Muscle of arm (tissue), 12 donors: Measurements from ENCODE around the gene SLIT3. TPM values are rescaled to one million over a fixed set of nuclear protein-coding genes. Genes with fewer than 3 reads are reported as not detected.
A peak's percentile ranks its signal among the peaks of the same experiment; 100 is the strongest.

Experiments
- DNase-seq: peaks from one replicate; pipeline ENCODE4 v3.0.0-alpha.2; 2013
- polyA plus RNA-seq, 12 donors: library from polyadenylated mRNA; unstranded; fragments of 120-200 nt; gene quantifications; one replicate each; pipeline ENCODE4 v1.2.1, GENCODE V29; 2013; ENCODE audit not compliant: insufficient read length in 12 of 12

Gene SLIT3
- polyA plus RNA-seq, 12 donors = 6.7 to 75.7 (median 10.9) TPM; not detected in 1

DNA sequence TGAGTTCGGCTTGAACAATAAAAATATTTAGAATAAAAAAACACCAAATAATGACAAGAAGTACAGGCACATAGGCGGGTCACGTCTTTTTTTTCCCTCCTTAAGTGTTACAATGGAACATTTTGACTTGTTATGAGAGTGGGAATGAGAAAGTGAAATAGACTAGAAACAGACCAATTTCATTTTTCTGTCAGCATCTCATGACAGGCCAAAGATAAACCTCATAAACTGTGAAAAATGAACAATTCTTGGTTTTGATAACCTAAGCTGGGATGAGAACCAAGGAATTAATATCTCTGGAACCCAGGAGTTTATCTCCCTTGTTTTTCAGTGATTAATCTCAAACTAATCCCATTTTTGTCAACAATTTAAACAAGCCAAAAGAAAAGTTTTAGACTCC lies 299.5 kb downstream of the SLIT3 start:
- DNase-seq = no peak

DNA sequence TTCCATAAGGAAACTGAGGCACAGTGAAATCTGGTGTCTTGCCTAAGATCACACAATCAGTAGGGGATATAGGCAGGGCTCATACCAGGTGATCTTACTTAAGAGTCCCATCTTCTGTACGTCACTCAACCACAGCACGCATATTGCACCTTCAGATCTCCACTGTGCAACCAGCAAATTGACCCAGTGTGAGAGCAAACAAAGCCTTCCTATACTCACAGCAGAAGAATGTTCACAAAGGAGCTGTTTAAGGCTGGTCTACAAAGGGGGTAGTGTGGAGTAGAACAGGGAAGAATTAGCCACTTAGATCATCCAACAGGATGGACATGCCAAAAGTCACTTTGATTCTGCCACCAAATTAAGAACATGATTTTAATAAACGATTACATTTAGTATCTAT lies 305.9 kb downstream of the SLIT3 start:
- no peak for DNase-seq

DNA sequence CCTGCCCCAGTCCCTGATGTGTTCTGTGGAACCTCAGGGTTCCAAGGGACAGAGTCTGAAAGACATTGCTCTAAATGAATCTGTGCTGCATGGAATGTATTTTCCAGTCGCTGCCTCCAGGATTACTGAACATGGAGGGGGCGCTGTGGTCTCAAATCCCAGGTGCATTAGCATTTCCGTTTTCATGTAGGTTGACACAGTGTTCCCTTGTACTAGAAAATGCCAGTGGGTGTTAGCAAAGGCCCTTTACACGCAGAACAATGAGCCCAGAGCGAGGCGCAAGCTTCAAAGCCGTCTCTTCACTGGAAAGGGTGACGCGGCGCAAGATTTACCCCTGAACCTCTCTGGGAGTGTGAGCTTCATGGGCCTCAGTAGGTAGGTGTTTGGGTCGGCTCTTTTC lies 308.3 kb downstream of the SLIT3 start:
- no peak for DNase-seq

DNA sequence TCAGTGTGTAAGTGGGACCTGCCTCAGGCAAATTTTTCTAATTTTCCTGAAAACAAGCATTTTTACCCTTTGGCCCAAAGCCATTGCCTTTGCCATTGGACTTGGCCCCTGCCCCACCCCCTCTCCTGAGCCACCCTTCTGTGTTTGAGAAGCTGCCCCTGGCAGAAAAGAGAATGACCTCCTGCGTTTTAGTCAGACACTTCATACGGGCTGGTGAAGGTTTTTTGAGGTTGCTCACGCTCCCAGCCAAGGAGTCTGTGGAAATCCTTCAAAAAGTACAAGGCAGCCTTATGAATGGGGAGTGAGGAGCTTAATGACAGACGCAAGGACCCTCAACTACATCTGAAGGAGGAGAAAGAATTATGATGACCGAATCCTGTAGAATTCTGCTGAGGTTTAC lies 308.9 kb downstream of the SLIT3 start:
- no peak for DNase-seq

DNA sequence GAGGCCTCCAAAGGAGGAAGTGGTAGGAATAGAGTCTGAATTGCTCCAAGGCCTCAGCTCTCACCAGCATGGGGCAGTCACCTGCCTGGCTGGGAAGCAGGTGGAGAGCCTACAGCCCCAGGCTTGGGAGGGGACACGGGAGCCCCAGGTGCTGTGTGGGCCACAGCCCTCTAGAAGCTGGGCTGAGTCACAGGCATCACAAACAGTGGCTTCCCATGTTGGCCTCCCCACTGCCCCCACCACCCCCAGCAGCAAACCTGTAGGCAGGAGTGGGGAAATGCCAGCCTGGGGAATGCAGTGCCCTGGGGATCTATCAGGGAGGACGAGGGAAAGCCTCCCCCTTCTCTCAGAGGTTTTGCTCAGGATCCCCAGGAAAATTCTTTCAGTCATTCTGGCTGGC lies 309.6 kb downstream of the SLIT3 start:
- DNase-seq = no peak

DNA sequence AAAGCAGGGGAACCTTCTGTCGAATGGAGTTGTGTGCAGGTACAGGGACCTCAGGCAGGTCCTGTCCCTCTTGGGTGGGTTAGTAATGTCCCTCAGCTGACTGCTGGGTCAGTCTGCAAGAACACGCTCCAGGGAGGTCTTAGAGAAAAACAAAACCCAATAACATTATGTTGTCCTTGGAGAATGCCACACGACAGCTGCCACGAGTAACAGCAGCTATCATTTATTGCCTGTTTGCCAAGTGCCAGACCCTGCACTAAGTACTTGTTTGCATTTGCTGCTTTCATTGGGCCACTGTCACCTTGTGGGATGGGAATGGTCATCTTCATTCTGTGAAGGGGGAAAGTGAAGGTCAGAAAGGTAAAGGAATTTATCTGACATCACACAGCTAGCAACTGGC lies 310.3 kb downstream of the SLIT3 start:
- DNase-seq = no peak

DNA sequence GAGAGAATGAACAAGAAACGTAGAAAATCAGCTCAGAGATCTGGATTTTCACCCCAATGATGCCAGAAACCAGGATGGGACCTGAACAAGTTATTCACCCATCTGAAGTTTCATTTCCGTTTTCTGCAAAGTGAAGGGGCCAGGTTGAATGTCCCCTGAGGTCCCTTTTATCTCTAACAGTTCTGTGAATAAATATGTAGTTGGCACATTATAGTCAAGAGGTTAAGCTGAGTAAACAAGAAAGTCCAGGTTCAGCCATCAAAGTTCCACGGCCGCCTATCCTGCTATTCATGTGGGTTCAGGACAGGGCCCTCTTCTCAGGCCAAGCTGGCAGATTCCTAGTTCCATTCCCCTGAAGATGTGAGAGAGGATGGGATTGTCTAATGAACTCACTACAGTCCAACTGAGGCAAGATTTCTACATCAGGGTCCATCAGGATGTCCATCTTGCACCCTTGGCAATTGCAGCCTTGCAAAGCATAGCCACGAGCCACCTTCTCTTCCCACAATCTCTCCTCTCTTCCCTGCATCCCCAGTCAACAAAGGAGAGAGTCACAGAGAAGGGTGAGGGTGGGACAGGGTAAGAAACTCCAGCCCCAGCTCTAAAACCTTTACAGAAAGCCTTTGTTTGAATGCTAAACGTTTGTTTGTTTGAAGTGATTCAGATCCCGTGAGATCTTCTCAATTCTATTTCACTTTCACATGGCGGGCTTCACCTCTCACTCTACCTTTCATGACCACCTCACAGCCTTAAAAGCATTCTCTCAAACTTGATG lies 311.0 kb downstream of the SLIT3 start:
- DNase-seq = no peak

DNA sequence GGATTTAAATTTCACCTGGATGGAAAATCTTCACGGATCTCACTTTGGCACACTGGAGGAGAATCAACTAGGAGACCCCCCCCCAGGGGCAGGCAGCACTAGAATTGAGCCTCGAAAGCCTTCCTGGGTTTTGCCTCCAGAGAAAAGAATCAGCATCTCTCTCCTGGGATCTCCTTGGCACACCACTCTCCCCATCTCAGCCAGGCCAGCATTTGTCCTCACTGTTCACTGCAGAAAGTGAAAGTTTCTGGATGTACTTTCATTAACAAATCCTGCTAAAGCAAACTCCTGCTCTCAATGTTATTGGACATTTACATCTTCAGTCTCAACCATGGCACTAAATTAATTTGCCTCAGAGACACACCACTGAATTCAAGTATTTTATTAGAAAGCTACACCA lies 312.2 kb downstream of the SLIT3 start:
- no peak for DNase-seq

DNA sequence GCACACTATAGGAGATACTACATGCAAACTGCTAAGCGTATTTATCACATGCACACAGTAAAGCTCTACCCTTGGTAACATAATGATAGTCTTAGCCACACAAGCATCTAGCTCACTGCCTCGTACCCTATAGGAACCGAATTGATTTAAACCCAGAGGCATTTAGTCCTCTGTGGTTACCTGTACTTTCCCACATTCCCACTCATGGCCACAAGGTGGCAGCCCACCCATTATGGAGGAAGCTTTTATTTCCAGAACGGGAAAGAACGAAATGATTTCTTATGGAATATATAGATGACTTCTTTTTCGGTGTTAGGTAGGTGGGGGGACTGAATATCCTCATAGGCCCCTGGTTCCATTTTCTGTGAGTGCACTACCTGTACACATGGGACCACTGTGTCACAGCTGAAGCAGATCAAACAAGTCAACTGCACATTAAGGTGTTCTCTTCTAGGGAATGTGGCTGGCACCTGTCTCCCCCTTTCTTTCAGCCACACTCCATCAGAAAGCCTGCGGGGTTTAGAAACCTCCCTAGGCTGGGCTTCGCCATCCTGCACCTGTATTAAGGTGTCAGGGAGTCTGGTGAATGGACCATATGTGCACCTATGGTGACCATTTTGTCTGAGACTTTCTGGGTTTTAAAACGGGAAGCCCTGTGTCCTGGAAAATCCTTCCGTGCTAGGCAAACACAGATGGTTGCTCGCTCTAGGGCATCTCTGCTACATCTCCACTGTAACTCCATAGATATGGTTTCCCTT lies 313.2 kb downstream of the SLIT3 start:
- peak; percentile 66 for DNase-seq

DNA sequence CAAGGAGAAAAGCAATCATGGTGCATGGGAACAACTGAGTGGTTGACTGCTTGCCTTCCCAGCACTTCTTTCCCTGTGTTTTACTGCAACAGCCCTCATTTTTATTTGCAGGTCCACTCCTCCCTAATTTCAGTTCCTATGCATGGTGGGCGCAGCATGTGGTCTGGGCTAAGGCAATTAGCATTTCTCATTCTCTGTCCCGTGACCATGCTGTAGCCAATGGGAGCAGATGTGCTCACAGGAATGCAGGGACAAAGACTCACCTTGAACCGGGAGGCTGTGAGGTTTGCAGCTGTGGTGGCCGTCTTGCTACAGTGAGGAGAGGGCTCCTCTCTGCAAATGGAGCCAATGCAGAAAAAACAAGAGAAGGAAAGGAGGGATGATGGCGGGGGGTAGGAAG lies 315.5 kb downstream of the SLIT3 start:
- DNase-seq = no peak

DNA sequence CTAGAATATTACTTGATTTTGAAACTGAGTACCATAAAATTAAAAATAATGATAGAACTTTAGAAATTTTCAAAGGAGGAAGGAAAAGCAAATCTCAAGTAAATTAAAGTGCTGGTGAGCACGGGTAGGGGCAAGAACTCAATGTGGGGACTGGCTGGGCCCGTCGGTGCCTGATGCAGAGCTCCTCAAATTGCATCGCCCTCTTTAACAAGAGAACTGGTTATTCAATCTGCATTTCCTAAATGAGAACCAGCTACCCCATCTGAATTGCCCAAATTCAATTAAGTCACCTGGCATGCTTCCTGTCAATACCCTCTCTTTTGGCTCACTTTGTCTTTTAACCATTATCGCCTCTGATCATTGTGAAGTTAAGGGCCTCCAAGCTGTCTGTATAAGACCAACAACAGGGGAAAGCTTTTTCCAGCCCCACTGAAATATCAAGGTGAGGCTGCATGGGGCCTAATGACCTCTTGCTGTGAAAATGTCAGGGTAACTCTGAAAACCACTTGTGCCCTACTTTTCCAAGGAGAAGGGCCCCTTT lies 316.7 kb downstream of the SLIT3 start:
- DNase-seq = no peak

DNA sequence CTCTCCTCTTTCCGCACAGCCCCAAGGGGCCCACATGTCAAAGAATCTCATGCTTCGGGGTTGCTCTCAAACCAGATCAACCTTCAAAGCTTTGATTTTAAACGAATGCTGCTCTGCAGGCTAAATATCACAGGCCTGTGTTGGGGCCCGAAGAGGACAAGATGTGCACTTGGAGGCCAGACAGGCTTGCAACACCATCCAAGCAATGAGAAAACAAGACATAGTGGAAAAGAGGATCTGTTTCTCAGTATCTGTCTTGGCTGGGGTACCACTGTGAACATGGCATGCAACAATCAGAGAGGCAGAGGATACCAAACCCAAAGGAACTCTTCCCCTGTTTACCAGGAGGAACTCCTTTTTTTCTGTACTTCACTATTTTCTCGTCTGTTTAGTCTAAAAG lies 321.8 kb downstream of the SLIT3 start:
- DNase-seq = no peak

DNA sequence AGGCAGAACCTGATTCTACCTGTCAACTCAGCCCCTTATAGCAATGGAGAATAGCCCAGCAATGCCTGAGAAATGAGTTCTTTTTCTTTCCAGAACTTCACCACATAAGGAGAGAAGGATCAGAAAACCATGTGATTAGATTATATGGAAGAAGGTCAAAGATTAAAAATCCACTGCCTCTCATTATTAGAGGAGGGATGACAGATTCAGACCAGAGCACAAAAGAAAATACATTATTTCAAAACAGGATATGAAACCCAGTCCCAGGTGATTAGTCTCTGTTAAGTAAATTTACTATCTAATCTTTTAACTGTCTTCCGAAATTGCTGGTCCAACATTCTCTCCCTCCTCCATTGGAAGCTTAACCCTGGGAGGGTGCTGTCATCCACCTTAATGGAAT lies 322.4 kb downstream of the SLIT3 start:
- DNase-seq = no peak

DNA sequence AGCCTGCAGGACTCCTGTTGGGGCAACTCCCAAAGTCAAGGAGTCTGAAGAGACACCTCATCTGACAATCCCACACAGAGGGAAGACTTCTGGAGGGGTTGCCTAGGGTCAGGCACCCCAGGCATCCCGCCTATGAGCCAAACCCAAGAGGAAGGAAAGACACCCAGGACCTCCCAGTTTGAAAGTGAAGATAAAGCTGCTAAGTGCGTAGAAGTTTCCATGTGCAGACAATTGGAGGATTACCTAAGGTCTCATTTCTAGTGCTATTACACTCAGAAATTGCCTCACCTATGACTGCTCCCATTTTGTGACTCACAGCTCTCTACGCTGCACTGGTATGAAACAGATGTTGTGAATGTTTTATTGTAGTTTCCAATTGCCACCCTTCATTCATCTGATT lies 322.9 kb downstream of the SLIT3 start:
- DNase-seq = no peak

DNA sequence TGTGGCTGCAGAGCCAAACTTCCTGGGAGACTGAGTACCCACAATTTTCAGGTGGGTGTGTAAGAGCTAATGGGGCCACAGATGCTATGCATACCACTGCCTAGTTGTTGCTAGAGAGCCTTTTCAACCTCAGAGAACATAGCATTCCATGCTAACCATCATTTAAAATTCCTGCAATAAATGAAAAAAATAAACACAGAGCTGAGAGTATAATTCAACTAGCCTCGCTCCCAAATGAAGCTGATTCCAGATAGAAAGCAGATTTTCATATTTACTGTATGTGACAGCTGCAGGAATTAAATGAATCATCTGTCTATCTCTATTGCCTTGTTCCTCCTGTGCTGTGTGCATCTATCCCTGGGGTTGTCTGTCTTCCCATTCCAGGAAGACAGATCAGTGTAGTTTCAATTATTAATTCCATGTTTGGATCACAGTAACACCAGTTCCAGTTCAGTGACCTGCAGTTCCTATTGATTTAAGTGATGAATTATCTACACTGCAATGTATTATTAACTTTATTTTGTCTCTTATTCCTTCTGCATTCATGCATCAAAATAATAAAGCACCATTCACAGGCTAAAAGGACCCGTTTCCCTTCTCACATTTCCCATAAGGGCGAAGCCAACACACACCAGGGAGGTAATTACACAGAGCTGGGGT lies 324.5 kb downstream of the SLIT3 start:
- no peak for DNase-seq

DNA sequence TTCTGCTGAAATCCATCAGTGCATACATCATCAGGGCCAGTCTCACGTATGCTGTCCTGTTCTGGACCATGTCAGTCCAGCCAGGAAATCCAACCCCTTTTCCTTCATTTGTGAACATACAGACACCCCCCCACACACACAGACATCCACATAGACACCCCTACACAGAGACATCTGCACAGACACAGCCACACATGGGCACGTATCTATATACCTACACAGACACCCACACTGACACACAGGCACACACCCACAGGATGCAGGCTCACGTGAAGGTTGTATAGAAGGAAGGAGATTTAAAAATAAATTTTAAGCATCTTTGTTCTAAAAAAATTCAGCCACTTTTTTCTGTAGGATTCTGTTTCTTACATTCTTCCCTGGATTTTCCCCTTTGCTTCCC lies 325.6 kb downstream of the SLIT3 start:
- DNase-seq = no peak

DNA sequence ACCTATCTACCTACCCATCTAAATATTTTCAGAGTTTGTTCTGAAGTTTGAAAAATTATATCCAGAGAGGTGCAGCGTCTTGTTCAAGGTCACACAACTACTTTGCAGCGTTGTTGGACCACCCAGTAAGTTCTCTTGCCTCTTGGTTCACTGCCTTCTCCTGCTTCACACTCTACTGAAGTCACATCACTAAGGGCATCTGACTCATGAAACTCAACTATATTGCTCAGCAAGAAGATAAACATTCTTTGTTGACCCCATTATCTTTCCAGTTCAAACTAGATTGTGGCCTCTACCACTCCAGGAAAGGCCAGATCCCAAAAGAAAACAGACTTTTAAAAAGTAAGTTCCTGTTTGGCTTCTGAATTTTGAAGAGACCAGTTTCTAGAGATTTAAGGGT lies 326.9 kb downstream of the SLIT3 start:
- DNase-seq = no peak

DNA sequence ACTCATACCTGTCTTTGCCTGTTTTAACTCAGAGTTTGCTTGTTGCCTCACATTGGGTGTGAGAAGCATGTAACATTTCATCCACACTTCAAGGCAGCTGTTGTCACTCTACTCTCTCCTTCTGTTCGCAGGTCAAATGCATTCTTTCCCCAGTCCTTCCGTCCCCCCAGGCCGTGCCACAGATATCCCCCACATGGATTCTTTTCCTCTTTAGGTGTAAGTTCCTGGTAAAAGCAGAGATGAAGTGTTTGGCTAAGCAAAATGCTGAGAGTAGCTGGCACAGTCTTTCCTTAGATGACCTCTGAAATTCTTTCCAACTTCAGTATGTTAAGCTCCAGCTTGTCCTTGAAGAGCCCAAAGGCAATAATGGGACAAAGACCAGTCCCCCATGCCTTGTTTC lies 328.2 kb downstream of the SLIT3 start:
- no peak for DNase-seq

DNA sequence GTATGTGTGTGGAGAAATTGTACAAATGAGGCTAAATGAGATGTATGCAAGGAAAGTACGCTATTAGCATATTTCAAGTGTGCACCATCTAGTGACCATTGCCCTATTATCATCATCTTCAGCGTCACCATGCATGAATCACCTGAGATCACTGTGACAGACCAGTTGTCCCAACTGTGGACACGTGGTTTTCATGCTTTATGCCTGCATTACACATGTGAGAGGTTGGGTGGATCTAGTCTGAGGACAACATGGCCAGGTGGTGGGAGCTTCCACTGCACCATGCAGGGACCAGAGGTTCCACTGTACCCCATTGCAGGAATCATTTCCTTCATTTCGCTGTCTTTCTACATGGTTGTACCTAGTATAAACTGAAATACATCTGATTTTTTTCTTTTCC lies 329.8 kb downstream of the SLIT3 start:
- no peak for DNase-seq

DNA sequence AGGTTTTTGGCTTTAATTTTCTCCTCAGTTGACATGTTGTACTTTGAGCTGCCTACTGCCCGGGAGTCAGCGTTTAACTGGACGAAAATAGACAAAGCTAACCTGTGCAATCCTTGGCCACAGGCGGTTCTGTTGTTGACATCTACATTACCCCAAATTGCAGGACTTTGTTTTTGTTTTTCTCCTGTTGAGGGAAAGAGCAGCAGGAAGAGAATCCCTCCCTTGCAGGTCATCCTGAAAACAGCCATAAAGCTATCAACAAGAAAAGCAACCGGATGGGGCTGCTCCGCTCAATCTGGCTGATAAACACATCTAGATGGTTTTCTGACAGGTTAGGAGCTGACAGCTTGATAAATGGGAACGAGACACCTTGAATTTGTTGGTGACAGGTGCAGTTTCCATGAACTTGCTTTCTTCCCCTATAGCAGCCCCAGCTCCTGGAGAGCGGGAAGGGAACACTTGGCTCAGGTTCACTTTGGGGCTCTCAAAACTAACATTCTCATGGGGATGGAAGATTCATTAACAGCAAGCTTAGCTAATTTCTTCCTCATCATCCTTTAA lies 331.5 kb downstream of the SLIT3 start:
- no peak for DNase-seq

DNA sequence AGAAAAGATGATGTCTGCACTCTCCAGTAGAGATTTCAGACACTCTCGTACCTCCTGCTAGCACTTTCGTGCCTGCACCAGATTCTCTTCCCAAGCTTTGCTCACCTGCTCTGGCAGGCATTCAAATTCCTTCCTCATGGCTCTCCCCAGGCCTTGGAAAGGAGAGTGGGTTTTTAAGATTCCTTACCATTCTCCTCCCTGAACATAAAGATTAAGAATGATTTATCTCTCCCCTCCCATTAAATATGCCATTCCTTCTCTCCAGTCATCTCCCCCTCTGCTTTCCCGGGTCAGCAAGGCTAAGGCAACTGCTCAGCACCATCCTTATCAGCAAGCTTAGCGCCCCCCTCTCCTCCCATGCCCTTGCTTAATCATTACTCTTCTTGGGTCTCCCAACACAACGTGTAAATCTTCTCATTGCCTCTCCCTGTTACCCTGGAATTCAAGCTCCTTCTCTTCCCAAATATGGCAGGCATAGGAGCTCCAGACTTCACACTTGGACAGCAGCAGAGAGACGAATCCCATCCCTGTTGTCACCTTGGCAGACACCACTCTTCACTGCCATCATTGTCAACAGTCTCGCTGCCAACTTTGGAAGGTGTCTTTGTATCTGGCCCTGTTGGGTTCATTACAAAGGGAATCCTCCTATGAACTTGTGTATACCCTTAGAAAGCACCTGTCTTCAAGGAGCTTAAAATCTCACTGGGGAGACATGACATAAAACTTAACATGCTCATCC lies 332.9 kb downstream of the SLIT3 start:
- no peak for DNase-seq

DNA sequence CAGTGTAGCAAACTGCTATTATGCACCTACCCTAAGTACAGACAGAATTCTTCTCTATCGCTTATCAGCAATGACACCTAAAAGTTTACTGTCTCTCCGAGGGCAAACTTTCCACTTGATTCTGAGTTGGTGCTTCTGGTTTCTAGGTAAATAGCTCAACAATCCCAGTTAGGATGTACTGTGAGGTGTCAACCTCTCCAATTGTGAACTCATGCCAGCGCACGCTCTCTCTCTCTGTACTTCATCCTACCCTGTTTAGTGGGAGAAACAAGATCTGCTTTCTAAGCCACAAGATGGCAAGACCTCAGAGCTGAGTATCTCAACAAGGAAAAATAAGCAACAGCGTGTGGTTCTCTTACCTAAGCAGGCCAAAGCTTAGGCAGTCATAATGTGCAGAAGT lies 335.3 kb downstream of the SLIT3 start:
- no peak for DNase-seq
